Amniotic epithelial cell (primary cell): Measurements from ENCODE around the gene SGCD.
"Not testable (repeated sequence)": the region's sequence is repeated elsewhere in the genome, so short reads cannot be mapped to it uniquely, and the experiment has no call there.

Source experiments
- DNase-seq: peaks from one replicate; pipeline ENCODE4 v3.0.0-alpha.2; 2010; ENCODE audit warnings: low read depth

The SGCD gene

GRCh38 chr5:156640691-156641241 lies 313.8 kb downstream of the SGCD start:
- DNase-seq, result no peak

- DNase-seq, result no peak
These were observed 314.7 kb downstream of the SGCD start for GRCh38 chr5:156641686-156642085.

- no peak for DNase-seq
These were observed 320.1 kb downstream of the SGCD start for GRCh38 chr5:156647034-156647451.

GRCh38 chr5:156654444-156654843 lies 327.5 kb downstream of the SGCD start:
- no peak for DNase-seq

- DNase-seq, result no peak
These were observed 328.8 kb downstream of the SGCD start for GRCh38 chr5:156655732-156656131.

GRCh38 chr5:156664832-156665231 lies 337.9 kb downstream of the SGCD start:
- not testable (repeated sequence) for DNase-seq

GRCh38 chr5:156666686-156667085 lies 339.7 kb downstream of the SGCD start:
- not testable (repeated sequence) for DNase-seq

GRCh38 chr5:156667616-156668015 lies 340.7 kb downstream of the SGCD start:
- DNase-seq, result no peak

GRCh38 chr5:156669416-156669815 lies 342.5 kb downstream of the SGCD start:
- no peak for DNase-seq

- no peak for DNase-seq
These were observed 343.7 kb downstream of the SGCD start for GRCh38 chr5:156670615-156671014.

GRCh38 chr5:156675395-156675794 lies 348.4 kb downstream of the SGCD start:
- DNase-seq, result no peak

- DNase-seq, result no peak
These were observed 351.0 kb downstream of the SGCD start for GRCh38 chr5:156677963-156678362.

GRCh38 chr5:156678484-156678883 lies 351.5 kb downstream of the SGCD start:
- no peak for DNase-seq

- DNase-seq, result no peak
These were observed 353.9 kb downstream of the SGCD start for GRCh38 chr5:156680831-156681230.

GRCh38 chr5:156681265-156681664 lies 354.3 kb downstream of the SGCD start:
- no peak for DNase-seq

- DNase-seq, result no peak
These were observed 356.0 kb downstream of the SGCD start for GRCh38 chr5:156682971-156683370.

- DNase-seq, result no peak
These were observed 356.5 kb downstream of the SGCD start for GRCh38 chr5:156683509-156683908.

- no peak for DNase-seq
These were observed 357.3 kb downstream of the SGCD start for GRCh38 chr5:156684216-156684615.

- DNase-seq, result no peak
These were observed 358.5 kb downstream of the SGCD start for GRCh38 chr5:156685481-156685880.

- DNase-seq, result no peak
These were observed 359.4 kb downstream of the SGCD start for GRCh38 chr5:156686380-156686779.

GRCh38 chr5:156686796-156687195 lies 359.8 kb downstream of the SGCD start:
- no peak for DNase-seq

GRCh38 chr5:156687514-156687913 lies 360.6 kb downstream of the SGCD start:
- no peak for DNase-seq

GRCh38 chr5:156691572-156691971 lies 364.6 kb downstream of the SGCD start:
- no peak for DNase-seq

- no peak for DNase-seq
These were observed 366.1 kb downstream of the SGCD start for GRCh38 chr5:156693113-156693512.

- DNase-seq, result no peak
These were observed 367.6 kb downstream of the SGCD start for GRCh38 chr5:156694598-156694997.
